ENCODE data around the gene HSDL1.

HSDL1 gene

DNA sequence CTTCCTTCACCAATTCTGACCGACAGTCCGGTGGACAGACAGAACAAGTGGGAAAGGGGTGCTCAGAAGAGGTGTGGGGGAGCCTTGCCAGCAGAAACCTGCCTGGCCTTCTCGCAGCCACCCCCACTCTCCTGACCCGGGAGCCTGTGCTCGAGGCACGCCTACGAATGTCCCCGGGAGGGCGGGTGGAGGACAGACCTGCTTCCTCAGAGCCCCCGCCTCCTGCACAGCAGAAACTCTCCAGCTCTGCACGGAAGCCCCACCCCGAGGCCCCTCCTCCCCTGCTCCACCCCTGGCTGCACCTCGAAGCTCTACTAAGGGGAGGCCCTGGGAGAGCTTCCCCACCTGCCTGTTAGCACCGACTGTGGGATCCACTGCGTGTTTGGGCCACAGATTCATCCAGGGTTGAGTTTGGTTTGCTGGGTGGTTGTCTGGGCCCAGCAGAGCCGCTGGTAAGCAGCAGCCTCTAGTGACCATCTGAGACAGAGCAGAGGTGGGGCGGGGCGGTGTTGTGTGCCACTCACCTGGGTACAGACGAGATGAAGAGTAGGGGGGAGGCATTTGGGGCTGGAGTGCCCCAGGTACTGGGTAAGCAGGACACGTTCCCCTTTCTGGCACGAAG is 35.7 kb upstream of the HSDL1 start:
- Histone ChIP-seq H3K9me3 (ENCODE audit: control insufficient read depth, insufficient read depth, low read length) (no peaks in the 10 kb centered on the region), H3K9ac (ENCODE audit: low read depth, low read length) (no peak overlapping the region), H3K4me1 (ENCODE audit: insufficient read depth, low read length) (peaks cover 8% of the 10 kb centered on the region; the same call in 1 of the 2 replicates), H3K36me3 (ENCODE audit: insufficient read depth, low read length) (peaks cover 12% of the 10 kb centered on the region; the same call in 1 of the 2 replicates)

DNA sequence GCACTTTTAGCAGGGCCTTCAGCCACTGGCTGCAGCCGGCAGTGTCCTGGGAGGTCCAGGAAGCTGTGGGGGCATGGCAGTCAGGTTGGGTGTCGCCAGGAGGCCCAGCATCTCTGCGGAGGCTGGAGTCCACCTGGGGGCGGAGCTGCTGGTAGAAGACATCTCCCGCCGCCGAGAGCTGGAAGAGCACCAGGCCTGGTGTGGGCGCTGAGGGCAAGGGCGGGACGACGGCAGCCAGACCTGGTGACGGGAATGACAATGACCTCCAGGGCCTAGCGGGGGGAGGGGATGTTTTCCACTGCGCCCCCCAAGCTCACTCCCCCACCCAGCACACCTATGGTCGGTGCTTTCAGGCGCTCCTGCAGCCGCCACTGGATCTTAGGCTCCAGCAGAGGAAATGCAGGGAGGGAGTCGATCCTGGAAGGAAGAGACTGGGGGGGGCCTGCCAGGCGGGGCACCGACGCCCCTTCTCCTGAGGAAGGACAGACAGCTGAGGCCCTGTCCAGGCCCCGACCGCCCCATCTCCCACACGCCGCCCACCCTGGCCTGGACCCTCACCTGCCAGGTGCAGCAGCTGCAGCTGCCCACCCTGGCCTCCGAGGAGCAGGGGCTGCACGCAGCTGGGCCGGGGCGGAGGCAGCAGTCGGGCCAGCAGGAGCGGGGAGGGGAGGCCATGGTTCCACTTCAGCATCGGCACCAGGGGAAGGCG is 34.8 kb upstream of the HSDL1 start:
- Histone ChIP-seq H3K36me3 (ENCODE audit: insufficient read depth, low read length) (peaks cover 12% of the 10 kb centered on the region; the same call in 1 of the 2 replicates), H3K9ac (ENCODE audit: low read depth, low read length) (no peak overlapping the region), H3K9me3 (ENCODE audit: control insufficient read depth, insufficient read depth, low read length) (no peaks in the 10 kb centered on the region), H3K4me1 (ENCODE audit: insufficient read depth, low read length) (peaks cover 8% of the 10 kb centered on the region; the same call in 1 of the 2 replicates)

GRCh38 chr16:84178892-84179611 is 34.1 kb upstream of the HSDL1 start:
- Histone ChIP-seq H3K9ac (ENCODE audit: low read depth, low read length) (no peak overlapping the region), H3K4me1 (ENCODE audit: insufficient read depth, low read length) (peaks cover 8% of the 10 kb centered on the region; the same call in 1 of the 2 replicates)

GRCh38 chr16:84178146-84178765 is 33.3 kb upstream of the HSDL1 start:
- Histone ChIP-seq H3K9ac (ENCODE audit: low read depth, low read length) (no peak overlapping the region), H3K36me3 (ENCODE audit: insufficient read depth, low read length) (peaks cover 12% of the 10 kb centered on the region; the same call in 1 of the 2 replicates), H3K4me1 (ENCODE audit: insufficient read depth, low read length) (peaks cover 8% of the 10 kb centered on the region; the same call in 1 of the 2 replicates)

More at GRCh38 chr16:84178892-84179611, 34.1 kb upstream of the HSDL1 start:
- H3K36me3 ChIP-seq (ENCODE audit: insufficient read depth, low read length) = peaks cover 12% of the 10 kb centered on the region; the same call in 1 of the 2 replicates
- no peaks in the 10 kb centered on the region for H3K9me3 ChIP-seq (ENCODE audit: control insufficient read depth, insufficient read depth, low read length)

GRCh38 chr16:84177741-84178073 is 32.7 kb upstream of the HSDL1 start:
- Histone ChIP-seq H3K9me3 (ENCODE audit: control insufficient read depth, insufficient read depth, low read length) (no peaks in the 10 kb centered on the region), H3K4me1 (ENCODE audit: insufficient read depth, low read length) (peaks cover 8% of the 10 kb centered on the region; the same call in 1 of the 2 replicates), H3K36me3 (ENCODE audit: insufficient read depth, low read length) (peaks cover 9% of the 10 kb centered on the region; the same call in 1 of the 2 replicates), H3K9ac (ENCODE audit: low read depth, low read length) (no peak overlapping the region)

More at GRCh38 chr16:84178146-84178765, 33.3 kb upstream of the HSDL1 start:
- H3K9me3 ChIP-seq (ENCODE audit: control insufficient read depth, insufficient read depth, low read length) = no peaks in the 10 kb centered on the region

GRCh38 chr16:84176192-84177053 is 31.4 kb upstream of the HSDL1 start:
- Histone ChIP-seq H3K4me1 (ENCODE audit: insufficient read depth, low read length) (peaks cover 8% of the 10 kb centered on the region; the same call in 1 of the 2 replicates), H3K9me3 (ENCODE audit: control insufficient read depth, insufficient read depth, low read length) (no peaks in the 10 kb centered on the region), H3K9ac (ENCODE audit: low read depth, low read length) (no peak overlapping the region), H3K36me3 (ENCODE audit: insufficient read depth, low read length) (peaks cover 5% of the 10 kb centered on the region; the same call in 1 of the 2 replicates)

- Histone ChIP-seq H3K9ac (ENCODE audit: low read depth, low read length) (no peak overlapping the region), H3K36me3 (ENCODE audit: insufficient read depth, low read length) (peaks cover 5% of the 10 kb centered on the region; the same call in 1 of the 2 replicates), H3K4me1 (ENCODE audit: insufficient read depth, low read length) (peaks cover 8% of the 10 kb centered on the region; the same call in 1 of the 2 replicates), H3K9me3 (ENCODE audit: control insufficient read depth, insufficient read depth, low read length) (no peaks in the 10 kb centered on the region)
Observed at GRCh38 chr16:84175350-84176081, 30.5 kb upstream of the HSDL1 start.

- peaks cover 8% of the 10 kb centered on the region; the same call in 1 of the 2 replicates for H3K4me1 ChIP-seq (ENCODE audit: insufficient read depth, low read length)
- H3K9ac ChIP-seq (ENCODE audit: low read depth, low read length) = no peak overlapping the region
- H3K9me3 ChIP-seq (ENCODE audit: control insufficient read depth, insufficient read depth, low read length) = no peaks in the 10 kb centered on the region
- peaks cover 5% of the 10 kb centered on the region; the same call in 1 of the 2 replicates for H3K36me3 ChIP-seq (ENCODE audit: insufficient read depth, low read length)
Observed at GRCh38 chr16:84174396-84174795, 29.4 kb upstream of the HSDL1 start.

DNA sequence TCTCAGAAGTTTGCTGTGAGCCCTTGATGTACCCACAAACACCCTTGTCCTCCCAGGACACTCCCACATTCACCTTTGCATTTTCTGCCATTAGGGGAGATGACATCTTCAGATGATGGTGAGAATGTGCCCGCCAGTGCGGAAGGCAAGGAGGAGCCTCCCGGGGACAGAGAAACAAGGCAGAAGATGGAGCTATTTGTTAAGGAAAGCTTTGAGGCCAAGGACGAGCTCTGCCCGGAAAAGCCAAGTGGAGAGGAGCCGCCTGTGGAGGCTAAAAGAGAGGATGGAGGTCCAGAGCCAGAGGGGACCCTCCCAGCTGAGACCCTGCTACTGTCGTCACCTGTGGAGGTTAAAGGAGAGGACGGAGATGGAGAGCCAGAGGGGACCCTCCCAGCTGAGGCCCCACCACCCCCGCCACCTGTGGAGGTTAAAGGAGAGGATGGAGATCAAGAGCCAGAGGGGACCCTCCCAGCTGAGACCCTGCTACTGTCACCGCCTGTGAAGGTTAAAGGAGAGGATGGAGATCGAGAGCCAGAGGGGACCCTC is 24.9 kb upstream of the HSDL1 start:
- H3K4me1 ChIP-seq (ENCODE audit: insufficient read depth, low read length) = no peaks in the 10 kb centered on the region; the same call in 1 of the 2 replicates
- no peaks in the 10 kb centered on the region for H3K9me3 ChIP-seq (ENCODE audit: control insufficient read depth, insufficient read depth, low read length)

DNA sequence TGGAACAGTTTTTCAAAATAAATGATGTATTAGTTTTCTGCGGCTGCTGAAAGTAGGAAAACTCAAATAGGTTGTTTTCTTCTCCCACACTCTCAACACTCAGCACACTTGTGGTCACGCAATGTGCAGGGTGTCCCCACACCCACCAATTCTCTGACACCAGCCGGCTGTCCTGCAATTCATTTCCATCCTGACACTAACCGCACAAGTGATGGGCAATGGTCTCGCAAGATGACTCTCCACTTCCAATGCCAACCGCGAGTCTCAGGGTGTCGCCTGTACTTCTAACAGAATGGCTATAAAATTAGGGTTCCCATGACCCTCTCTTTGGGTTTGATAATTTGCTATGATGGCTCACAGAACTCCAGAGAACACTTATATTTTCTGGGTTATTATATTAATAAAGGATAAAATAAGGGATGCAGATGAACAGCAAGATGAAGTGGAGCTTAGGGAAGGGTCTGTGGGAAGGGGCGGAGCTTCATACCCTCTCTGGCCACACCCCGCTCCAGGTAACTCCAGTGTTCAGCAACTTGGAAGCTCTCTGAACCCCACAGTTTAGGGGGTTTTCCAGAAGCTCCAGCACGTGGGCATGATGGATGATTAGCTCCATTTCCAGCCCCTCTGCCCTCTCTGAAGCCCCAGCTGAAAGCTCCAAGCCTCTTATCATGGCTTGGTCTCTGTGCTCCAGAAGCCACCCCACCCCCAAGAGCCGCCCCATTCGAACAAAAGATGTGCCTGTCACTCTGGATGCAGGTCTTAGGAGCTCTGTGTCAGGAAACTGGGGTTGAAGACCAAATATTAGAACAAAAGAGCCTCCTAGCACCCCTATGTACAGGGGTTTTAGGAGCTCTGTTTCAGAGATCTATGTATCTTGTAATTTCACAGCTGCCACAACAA is 22.1 kb upstream of the HSDL1 start:
- no peaks in the 10 kb centered on the region for H3K36me3 ChIP-seq (ENCODE audit: insufficient read depth, low read length)
- no peak overlapping the region for H3K9ac ChIP-seq (ENCODE audit: low read depth, low read length)
- H3K9me3 ChIP-seq (ENCODE audit: control insufficient read depth, insufficient read depth, low read length) = no peaks in the 10 kb centered on the region
- no peaks in the 10 kb centered on the region; the same call in 1 of the 2 replicates for H3K4me1 ChIP-seq (ENCODE audit: insufficient read depth, low read length)

More for the DNA sequence above, 24.9 kb upstream of the HSDL1 start:
- H3K9ac ChIP-seq (ENCODE audit: low read depth, low read length) = no peak overlapping the region
- H3K36me3 ChIP-seq (ENCODE audit: insufficient read depth, low read length) = no peaks in the 10 kb centered on the region

- H3K9ac ChIP-seq (ENCODE audit: low read depth, low read length) = no peak overlapping the region
Observed at GRCh38 chr16:84165746-84166145, 20.8 kb upstream of the HSDL1 start.

GRCh38 chr16:84161801-84162200 is 16.8 kb upstream of the HSDL1 start:
- Histone ChIP-seq H3K9ac (ENCODE audit: low read depth, low read length) (no peak overlapping the region), H3K36me3 (ENCODE audit: insufficient read depth, low read length) (no peaks in the 10 kb centered on the region), H3K4me1 (ENCODE audit: insufficient read depth, low read length) (no peaks in the 10 kb centered on the region), H3K9me3 (ENCODE audit: control insufficient read depth, insufficient read depth, low read length) (no peaks in the 10 kb centered on the region)

More at GRCh38 chr16:84165746-84166145, 20.8 kb upstream of the HSDL1 start:
- H3K9me3 ChIP-seq (ENCODE audit: control insufficient read depth, insufficient read depth, low read length) = no peaks in the 10 kb centered on the region
- H3K36me3 ChIP-seq (ENCODE audit: insufficient read depth, low read length) = no peaks in the 10 kb centered on the region
- no peaks in the 10 kb centered on the region; the same call in 1 of the 2 replicates for H3K4me1 ChIP-seq (ENCODE audit: insufficient read depth, low read length)
